Mesothelial cell of epicardium (in vitro differentiated cells): Measurements from ENCODE around the gene ADAMTS9. TPM values are rescaled to one million over a fixed set of nuclear protein-coding genes. Genes with fewer than 3 reads are reported as not detected.
A peak's percentile ranks its signal among the peaks of the same experiment; 100 is the strongest.

Experiments
- DNase-seq, 2 experiments: peaks; one replicate each; pipeline ENCODE4 v3.0.0; 2021; ENCODE audit warnings: low spot score in 2 of 2; ENCODE audit not compliant: unreplicated experiment in 2 of 2
- H3K27ac Mint-ChIP-seq: 2 replicates; pipeline ENCODE4 v1.8.0; 2021; ENCODE audit warnings: mixed read lengths
- H3K27me3 Mint-ChIP-seq: 2 replicates; pipeline ENCODE4 v1.8.0; 2021; ENCODE audit warnings: low read depth, mixed read lengths
- H3K36me3 Mint-ChIP-seq: 2 replicates; pipeline ENCODE4 v1.8.0; 2021; ENCODE audit warnings: mixed read lengths
- H3K4me1 Mint-ChIP-seq: 2 replicates; pipeline ENCODE4 v1.8.0; 2021; ENCODE audit warnings: mixed read lengths
- H3K4me3 Mint-ChIP-seq: 2 replicates; pipeline ENCODE4 v1.8.0; 2021; ENCODE audit warnings: mild to moderate bottlenecking, moderate library complexity, mixed read lengths
- H3K9me3 Mint-ChIP-seq: 2 replicates; pipeline ENCODE4 v1.8.0; 2021; ENCODE audit warnings: mixed read lengths
- CTCF ChIP-seq: fragments of 200-600 bp; sonication (generic); IDR thresholded peaks from one replicate; pipeline ENCODE4 v1.5.0; 2021; ENCODE audit warnings: antibody characterized with exemption; ENCODE audit not compliant: unreplicated experiment
- total RNA-seq: library from RNA; stranded (reverse); gene quantifications from 3 replicates; pipeline ENCODE4 v1.2.1, GENCODE V29; 2021

ADAMTS9 gene
- total RNA-seq, 1 donor from 2014 or later: 127 TPM

- no peaks in the 10 kb centered on the region for H3K36me3 Mint-ChIP-seq
- no peak for TF ChIP-seq CTCF
- H3K27ac Mint-ChIP-seq: no peak overlapping the region
- no peak overlapping the region for H3K4me3 Mint-ChIP-seq
- H3K9me3 Mint-ChIP-seq: no peaks in the 10 kb centered on the region
- peaks cover 2% of the 10 kb centered on the region for H3K27me3 Mint-ChIP-seq
- H3K4me1 Mint-ChIP-seq: peaks cover 41% of the 10 kb centered on the region
- DNase-seq: no peak
Observed at GRCh38 chr3:64490180-64490724, 197.5 kb downstream of the ADAMTS9 start.

- no peak for TF ChIP-seq CTCF
- Mint-ChIP-seq H3K9me3 (no peaks in the 10 kb centered on the region), H3K36me3 (no peaks in the 10 kb centered on the region), H3K4me3 (peak overlapping the region; percentile 51), H3K4me1 (peaks cover 40% of the 10 kb centered on the region), H3K27ac (no peak overlapping the region), H3K27me3 (peaks cover 2% of the 10 kb centered on the region)
- DNase-seq: peak; percentile 46 to 59
Observed at GRCh38 chr3:64489361-64490044, 198.3 kb downstream of the ADAMTS9 start.

DNA sequence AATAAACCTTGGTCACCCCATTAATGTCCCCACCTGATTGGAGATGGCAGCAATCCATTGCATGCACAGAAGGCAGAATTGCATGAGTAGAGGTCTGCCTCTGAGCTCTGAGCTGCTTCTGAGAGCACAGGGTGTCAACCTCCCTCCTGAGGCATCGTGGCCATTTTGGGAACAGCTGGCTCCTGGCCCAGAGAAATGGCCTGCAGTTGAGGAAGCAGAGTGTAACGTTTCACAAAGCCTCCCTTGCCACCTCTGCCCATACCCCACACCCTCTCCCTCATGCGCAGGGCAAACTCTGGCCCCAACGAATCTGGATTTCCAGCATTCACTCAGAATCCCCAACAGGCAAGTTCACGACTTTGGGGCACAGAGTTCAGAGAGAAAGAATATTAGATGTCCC lies 198.9 kb downstream of the ADAMTS9 start:
- H3K27ac Mint-ChIP-seq: peak overlapping the region; percentile 39

GRCh38 chr3:64484289-64484992 lies 203.4 kb downstream of the ADAMTS9 start:
- DNase-seq: peak; percentile 58 to 91
- Mint-ChIP-seq H3K4me3 (no peak overlapping the region), H3K36me3 (no peaks in the 10 kb centered on the region), H3K27me3 (no peaks in the 10 kb centered on the region), H3K4me1 (peaks cover 7% of the 10 kb centered on the region), H3K27ac (no peak overlapping the region), H3K9me3 (no peaks in the 10 kb centered on the region)
- peak; percentile 91 for TF ChIP-seq CTCF

More for the DNA sequence above, 198.9 kb downstream of the ADAMTS9 start:
- Mint-ChIP-seq H3K4me1 (peaks cover 40% of the 10 kb centered on the region), H3K27me3 (peaks cover 2% of the 10 kb centered on the region), H3K4me3 (peak overlapping the region; percentile 51), H3K9me3 (no peaks in the 10 kb centered on the region), H3K36me3 (no peaks in the 10 kb centered on the region)
- TF ChIP-seq CTCF: no peak
- no peak for DNase-seq

DNA sequence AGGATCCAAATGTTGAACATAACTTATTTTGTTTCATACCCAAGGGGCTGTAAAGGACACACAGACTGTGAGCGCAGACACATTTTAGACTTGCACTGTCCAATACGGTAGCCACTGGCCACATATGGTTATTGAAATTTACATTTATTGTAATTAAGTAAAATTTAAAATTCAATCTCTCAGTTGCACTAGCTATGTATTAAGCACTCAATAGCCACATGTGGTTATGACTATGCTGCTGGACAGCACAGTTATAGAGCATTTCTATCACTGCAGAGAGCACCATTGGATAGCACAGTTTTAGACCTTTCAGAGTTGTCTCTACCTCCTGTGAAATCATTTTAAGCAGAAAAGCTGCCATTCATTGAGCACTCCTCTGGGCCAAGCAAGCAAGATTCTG lies 204.3 kb downstream of the ADAMTS9 start:
- no peaks in the 10 kb centered on the region for H3K36me3 Mint-ChIP-seq
- H3K4me1 Mint-ChIP-seq: peaks cover 1% of the 10 kb centered on the region
- DNase-seq: no peak
- no peak overlapping the region for H3K4me3 Mint-ChIP-seq
- H3K27me3 Mint-ChIP-seq: no peaks in the 10 kb centered on the region
- peaks cover 4% of the 10 kb centered on the region for H3K9me3 Mint-ChIP-seq
- H3K27ac Mint-ChIP-seq: no peak overlapping the region
- TF ChIP-seq CTCF: no peak
